Testis (tissue), 2 donors: ENCODE measurements around the gene AK4.

Experiments used
- CTCF ChIP-seq, 3 experiments: fragments of 450-650 bp in 2 of 3; fragments of 200-600 bp in 1 of 3; sonication (generic) in 1 of 3; IDR thresholded peaks; one replicate each; pipeline ENCODE4 v1.5.1; 2016 to 2019; ENCODE audit warnings: antibody characterized with exemption in 3 of 3, mild to moderate bottlenecking in 2 of 3, moderate library complexity in 1 of 3
- POLR2A ChIP-seq: fragments of 450-650 bp; IDR thresholded peaks from one replicate; pipeline ENCODE4 v1.6.1; 2017; ENCODE audit warnings: antibody characterized with exemption, mild to moderate bottlenecking, moderate library complexity

GRCh38 chr1:65264197-65264929 lies 116.4 kb downstream of the AK4 start:
- TF ChIP-seq POLR2A: no peak
- TF ChIP-seq CTCF (IDR thresholded peaks at IDR 0.05): no peak
